K562 (cell line): ENCODE measurements around the gene ZSCAN22. TPM values are rescaled to one million over a fixed set of nuclear protein-coding genes. Genes with fewer than 3 reads are reported as not detected.

Experiments
- BRF2 ChIP-seq: IDR thresholded peaks from 3 replicates; pipeline ENCODE4 v1.6.1; 2011; ENCODE audit warnings: borderline replicate concordance, mild to moderate bottlenecking; ENCODE audit not compliant: insufficient read length, insufficient read depth
- CBFB ChIP-seq: sonication (generic); formaldehyde crosslinking; IDR thresholded peaks from 2 replicates; pipeline ENCODE4 v1.4.0; 2020; ENCODE audit warnings: mild to moderate bottlenecking, missing genetic modification reagents
- CSDE1 ChIP-seq, 2 experiments: fragments of 450-650 bp; IDR thresholded peaks; 2 replicates each; pipeline ENCODE4 v1.6.1; 2016; ENCODE audit warnings: mild to moderate bottlenecking in 1 of 2
- ETS1 ChIP-seq: conservative IDR thresholded peaks from 2 replicates; pipeline ENCODE4 v1.6.1; 2011; ENCODE audit warnings: low read depth, mild to moderate bottlenecking, low read length; ENCODE audit not compliant: control insufficient read depth
- FOXJ2 ChIP-seq: fragments of 200-800 bp; sonication (Bioruptor generic); IDR thresholded peaks from 2 replicates; pipeline ENCODE4 v1.6.1; 2016; ENCODE audit warnings: missing genetic modification characterization, missing compliant biosample characterization
- PPARD ChIP-seq: fragments of 250-450 bp; sonication (Bioruptor Pico); IDR thresholded peaks from 2 replicates; pipeline ENCODE4 v1.8.0; 2022; ENCODE audit warnings: inconsistent platforms, mild to moderate bottlenecking, moderate library complexity
- RUNX1 ChIP-seq: sonication (generic); IDR thresholded peaks from 2 replicates; pipeline ENCODE4 v1.6.1; 2016; ENCODE audit warnings: antibody characterized with exemption, low read depth
- TEAD2 ChIP-seq: fragments of 450-650 bp; IDR thresholded peaks from 2 replicates; pipeline ENCODE4 v1.6.1; 2016; ENCODE audit warnings: missing genetic modification characterization, control low read depth, missing compliant biosample characterization
- ZHX1 ChIP-seq: fragments of 150-350 bp; conservative IDR thresholded peaks from 2 replicates; pipeline ENCODE4 v1.6.1; 2014; ENCODE audit warnings: low read length
- ZNF347 ChIP-seq: fragments of 450-650 bp; formaldehyde crosslinking; IDR thresholded peaks from 2 replicates; pipeline ENCODE4 v1.4.0; 2020; ENCODE audit warnings: low read depth, mild to moderate bottlenecking, moderate library complexity
- ZNF766 ChIP-seq: fragments of 200-800 bp; sonication (Bioruptor generic); conservative IDR thresholded peaks from 2 replicates; pipeline ENCODE4 v1.6.1; 2016; ENCODE audit warnings: missing genetic modification characterization, missing compliant biosample characterization
- polyA plus RNA-seq, 8 experiments: library from polyadenylated mRNA; depleted of rRNA in 4 of 8; stranded (reverse) in 5 of 8; unstranded in 3 of 8; fragments of >200 nt; fragmentation: Nextera tagmentation in 2 of 8; fragmentation: Illumina TruSeq in 1 of 8; extraction: Ambion mirVana in 2 of 8; extraction: Trizol in 1 of 8; gene quantifications; 2 replicates each; pipeline versions ENCODE4 v1.2.1 to v1.2.3, GENCODE V29; 2011 to 2014; ENCODE audit warnings: inconsistent platforms in 1 of 8, missing spikeins in 1 of 8
- total RNA-seq, 7 experiments: library from RNA; depleted of rRNA in 6 of 7; stranded (reverse); fragments of >200 nt in 6 of 7; fragmentation: Illumina TruSeq in 2 of 7; extraction: Trizol in 2 of 7; gene quantifications; 2 replicates each; pipeline versions ENCODE4 v1.2.1 to v1.2.3, GENCODE V29; 2011 to 2021; ENCODE audit warnings: low replicate concordance in 1 of 7
- TF ChIP-seq, protein P1 (sequence below): fragments of 450-650 bp; IDR thresholded peaks from 2 replicates; pipeline ENCODE4 v1.6.1; 2016; ENCODE audit warnings: antibody characterized with exemption
- TF ChIP-seq, protein P2 (sequence below): sonication (generic); formaldehyde crosslinking; IDR thresholded peaks from 2 replicates; pipeline ENCODE4 v1.8.0; 2022; ENCODE audit warnings: missing genetic modification reagents, mild to moderate bottlenecking, borderline replicate concordance

ZSCAN22 gene
- total and polyA plus RNA-seq, 9 of the 15 experiments (the other 6 are each of a cell fraction or from before 2014, with no cell fraction given), result 0.98 to 5.3 (median 3.0) TPM

DNA sequence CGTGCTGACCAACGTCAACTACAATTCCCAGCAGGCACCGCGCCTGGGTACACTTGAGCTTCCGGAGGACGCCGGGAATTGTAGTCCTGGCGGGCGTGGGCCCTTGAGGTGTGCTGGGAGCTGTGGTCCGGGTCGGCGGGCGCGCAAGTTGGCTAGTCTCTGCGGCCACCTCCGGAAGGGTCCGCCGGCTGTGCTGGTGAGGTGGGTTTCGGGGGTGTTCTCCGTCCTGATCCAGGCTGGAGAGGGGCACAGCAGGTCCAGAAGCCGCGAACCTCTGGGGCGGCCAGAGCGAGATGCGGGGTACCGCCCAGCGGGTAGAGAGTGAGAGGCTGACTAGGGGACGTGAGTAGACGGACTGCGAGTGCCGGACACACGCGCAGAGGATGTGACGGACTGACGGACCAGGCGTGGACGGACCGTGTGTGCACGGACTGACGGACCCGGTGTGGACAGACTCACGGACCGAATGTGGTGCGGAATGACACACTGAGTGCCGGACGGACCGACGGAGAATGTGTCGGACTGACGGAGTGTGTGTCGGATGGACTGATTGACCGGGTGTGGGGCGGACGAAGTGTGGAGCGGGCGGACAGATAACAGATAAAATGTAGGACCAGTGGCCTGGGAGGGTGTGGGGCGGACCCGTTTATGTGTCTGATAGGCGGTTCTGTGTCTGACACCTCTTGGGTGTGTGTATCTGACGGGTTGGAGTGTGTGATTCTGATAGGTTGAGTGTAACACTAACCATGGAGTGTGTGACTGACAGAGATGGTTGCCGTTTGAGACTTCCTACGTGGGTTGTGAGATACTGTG is at the start of gene ZSCAN22 (continued):
- TF ChIP-seq, protein P1, sequence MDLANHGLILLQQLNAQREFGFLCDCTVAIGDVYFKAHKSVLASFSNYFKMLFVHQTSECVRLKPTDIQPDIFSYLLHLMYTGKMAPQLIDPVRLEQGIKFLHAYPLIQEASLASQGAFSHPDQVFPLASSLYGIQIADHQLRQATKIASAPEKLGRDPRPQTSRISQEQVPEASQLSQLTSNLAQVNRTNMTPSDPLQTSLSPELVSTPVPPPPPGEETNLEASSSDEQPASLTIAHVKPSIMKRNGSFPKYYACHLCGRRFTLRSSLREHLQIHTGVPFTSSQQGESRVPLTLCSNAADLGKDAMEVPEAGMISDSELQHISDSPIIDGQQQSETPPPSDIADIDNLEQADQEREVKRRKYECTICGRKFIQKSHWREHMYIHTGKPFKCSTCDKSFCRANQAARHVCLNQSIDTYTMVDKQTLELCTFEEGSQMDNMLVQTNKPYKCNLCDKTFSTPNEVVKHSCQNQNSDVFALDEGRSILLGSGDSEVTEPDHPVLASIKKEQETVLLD, result no peak; the same call in 1 of the 2 replicates
- peak; percentile 52; the same call in 1 of the 2 replicates for TF ChIP-seq RUNX1
- TF ChIP-seq ETS1, result peak; percentile 99
- no peak for TF ChIP-seq ZNF347
- TF ChIP-seq, protein P2, sequence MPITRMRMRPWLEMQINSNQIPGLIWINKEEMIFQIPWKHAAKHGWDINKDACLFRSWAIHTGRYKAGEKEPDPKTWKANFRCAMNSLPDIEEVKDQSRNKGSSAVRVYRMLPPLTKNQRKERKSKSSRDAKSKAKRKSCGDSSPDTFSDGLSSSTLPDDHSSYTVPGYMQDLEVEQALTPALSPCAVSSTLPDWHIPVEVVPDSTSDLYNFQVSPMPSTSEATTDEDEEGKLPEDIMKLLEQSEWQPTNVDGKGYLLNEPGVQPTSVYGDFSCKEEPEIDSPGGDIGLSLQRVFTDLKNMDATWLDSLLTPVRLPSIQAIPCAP (CRISPR knock-in tag), result no peak
- no peak for TF ChIP-seq BRF2
- no peak for TF ChIP-seq TEAD2
- TF ChIP-seq ZHX1, result no peak
- TF ChIP-seq PPARD (CRISPR knock-in tag), result no peak
- TF ChIP-seq CBFB (CRISPR knock-in tag), result 0 out of 2 replicates have a peak, but pooled peaks have one; percentile 77
- peak; percentile 91 for TF ChIP-seq FOXJ2
- no peak for TF ChIP-seq CSDE1 (IDR thresholded peaks at IDR 0.05)
- peak; percentile 93 for TF ChIP-seq ZNF766
